Measurements from ENCODE around the gene C20orf144. TPM values are rescaled to one million over a fixed set of nuclear protein-coding genes. Genes with fewer than 3 reads are reported as not detected.

The C20orf144 gene
- total and polyA plus RNA-seq, 9 of the 15 experiments (the other 6 are each of a cell fraction or from before 2014, with no cell fraction given): 0.04 to 0.23 (median 0.11) TPM; not detected in 2

DNA sequence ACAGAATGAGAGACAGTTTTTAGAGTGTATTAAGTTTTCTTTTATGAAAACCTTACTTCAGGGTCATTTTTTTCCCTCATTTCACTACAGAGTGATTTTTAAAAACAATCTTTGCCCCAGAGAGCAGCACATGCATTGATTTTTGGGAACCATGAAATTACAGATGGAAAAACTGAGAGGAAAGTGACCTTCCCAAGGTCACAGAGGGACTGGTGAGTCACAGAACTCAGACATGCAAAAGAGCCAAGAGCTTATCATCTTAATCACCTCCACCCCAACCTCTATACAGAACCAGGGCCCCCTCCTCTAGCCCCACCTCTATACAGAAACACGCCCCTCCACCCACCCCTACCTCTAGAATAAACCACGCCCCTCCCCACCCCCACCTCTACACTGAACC, 47.3 kb downstream of the C20orf144 start:
- DNase-seq (ENCODE audit: extremely low read depth in 1 of 4, low spot score in 3 of 4): peak; percentile 88 to 94 (median 88)
- 0% methylated on average over 1 of the region's 2 CpGs for WGBS (ENCODE audit: insufficient coverage, low coverage, missing lambda C conversion rate)
- H3K4me1 ChIP-seq (replicated peaks in 1 of 2; ENCODE audit: control insufficient read depth in 2 of 2, insufficient read depth in 2 of 2, low read length in 2 of 2): peaks cover 19 to 27% of the 10 kb centered on the region in 2 experiments
- H3K79me2 ChIP-seq (ENCODE audit: control insufficient read depth, insufficient read depth, low read length): no peaks in the 10 kb centered on the region
- peaks cover 31% of the 10 kb centered on the region; the same call in 2 of the 3 replicates for H3K36me3 ChIP-seq (ENCODE audit: control insufficient read depth, insufficient read depth, low read length)
- H3K9ac ChIP-seq (ENCODE audit: insufficient read depth in 1 of 2, low read depth in 2 of 2, low read length in 2 of 2): peak overlapping the region in 1 of 2 experiments; percentile 72; a peak in 2 of 4 replicates
- no peaks in the 10 kb centered on the region for H3K9me1 ChIP-seq (ENCODE audit: control insufficient read depth, insufficient read depth, low read length)
- peak overlapping the region; percentile 57 for H2AFZ ChIP-seq (ENCODE audit: low read depth, low read length)
- H3K27me3 ChIP-seq (ENCODE audit: control insufficient read depth in 2 of 2, insufficient read depth in 2 of 2, low read length in 2 of 2): no peaks in the 10 kb centered on the region
- ChIA-PET POLR2A (interaction anchor here (0.7 to 1.0 kb wide), 2 partner anchors 11 to 24 kb away, joined by 3 read pairs; partner anchors contain the start of gene PXMP4), CTCF (ENCODE audit: low intra/inter-chr PET ratio) (no interaction called here)
- intact Hi-C loops (cut with micrococcal nuclease): loop anchor here (1.0 kb wide), 1 partner anchor 19 kb away; no protein-coding TSS in a partner anchor
- BruUV-seq (replicated peaks): no TSS peak
- H3K4me2 ChIP-seq (ENCODE audit: insufficient read depth, low read length): peak overlapping the region; percentile 48
- ATAC-seq: peak; percentile 84
- H4K20me1 ChIP-seq (replicated peaks; ENCODE audit: control insufficient read depth, insufficient read depth, low read length): no peaks in the 10 kb centered on the region
- in situ Hi-C loops (cut with MboI): no loop called here
- peak overlapping the region; percentile 87 for H3K27ac ChIP-seq (ENCODE audit: extremely low read depth, low read depth, low read length)
- no peak for FAIRE-seq
- peak overlapping the region; percentile 25; the same call in 1 of the 2 replicates for H3K4me3 ChIP-seq
- H3K9me3 ChIP-seq (replicated peaks; ENCODE audit: control insufficient read depth, insufficient read depth, low read depth, low read length): no peaks in the 10 kb centered on the region
- TF ChIP-seq FOSL1 (tag; conservative IDR thresholded peaks at IDR 0.05) (peak; percentile 93), POLR2A (conservative IDR thresholded peaks at IDR 0.05) (0 out of 2 replicates have a peak, but pooled peaks have one; percentile 6), TCF7 (IDR thresholded peaks at IDR 0.05; ENCODE audit: borderline replicate concordance) (no peak), MAZ (CRISPR knock-in tag; conservative IDR thresholded peaks at IDR 0.05 in 1 of 2, IDR thresholded peaks at IDR 0.05 in 1 of 2) (peak in 1 of 2 experiments; percentile 34; a peak in 1 of 4 replicates), FOS (IDR thresholded peaks at IDR 0.05; ENCODE audit: extremely low read depth, insufficient read length) (peak; percentile 49), NELFE (IDR thresholded peaks at IDR 0.05; ENCODE audit: insufficient read depth, insufficient read length) (no peak), SAFB (IDR thresholded peaks at IDR 0.05; ENCODE audit: borderline replicate concordance, low read depth, low read length) (no peak), KDM1A (IDR thresholded peaks at IDR 0.05) (peak in 1 of 2 experiments; percentile 59; a peak in 2 of 4 replicates), NFATC3 (IDR thresholded peaks at IDR 0.05) (0 out of 2 replicates have a peak, but pooled peaks have one; percentile 54), JUND (IDR thresholded peaks at IDR 0.05; ENCODE audit: borderline replicate concordance, low read depth, low read length) (peak; percentile 91), JUND (tag; IDR thresholded peaks at IDR 0.05; ENCODE audit: borderline replicate concordance, low read depth, low read length) (peak; percentile 82; the same call in 2 of the 3 replicates), SMARCE1 (IDR thresholded peaks at IDR 0.05) (peak; percentile 74), NR2C2 (CRISPR knock-in tag; IDR thresholded peaks at IDR 0.05) (no peak), NR2C2 (tag; IDR thresholded peaks at IDR 0.05) (peak; percentile 26; the same call in 1 of the 2 replicates), ETS2 (tag; IDR thresholded peaks at IDR 0.05; ENCODE audit: borderline replicate concordance, poor library complexity, severe bottlenecking) (no peak), CEBPB (tag; IDR thresholded peaks at IDR 0.05) (no peak), USF2 (CRISPR knock-in tag; IDR thresholded peaks at IDR 0.05) (no peak), TAF1 (IDR thresholded peaks at IDR 0.05; ENCODE audit: control insufficient read depth, extremely low read depth, insufficient read depth, low read length, severe bottlenecking) (no peak)
- TF ChIP-seq, protein P1, sequence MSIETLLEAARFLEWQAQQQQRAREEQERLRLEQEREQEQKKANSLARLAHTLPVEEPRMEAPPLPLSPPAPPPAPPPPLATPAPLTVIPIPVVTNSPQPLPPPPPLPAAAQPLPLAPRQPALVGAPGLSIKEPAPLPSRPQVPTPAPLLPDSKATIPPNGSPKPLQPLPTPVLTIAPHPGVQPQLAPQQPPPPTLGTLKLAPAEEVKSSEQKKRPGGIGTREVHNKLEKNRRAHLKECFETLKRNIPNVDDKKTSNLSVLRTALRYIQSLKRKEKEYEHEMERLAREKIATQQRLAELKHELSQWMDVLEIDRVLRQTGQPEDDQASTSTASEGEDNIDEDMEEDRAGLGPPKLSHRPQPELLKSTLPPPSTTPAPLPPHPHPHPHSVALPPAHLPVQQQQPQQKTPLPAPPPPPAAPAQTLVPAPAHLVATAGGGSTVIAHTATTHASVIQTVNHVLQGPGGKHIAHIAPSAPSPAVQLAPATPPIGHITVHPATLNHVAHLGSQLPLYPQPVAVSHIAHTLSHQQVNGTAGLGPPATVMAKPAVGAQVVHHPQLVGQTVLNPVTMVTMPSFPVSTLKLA (conservative IDR thresholded peaks at IDR 0.05): peak in 1 of 2 experiments; percentile 22; a peak in 1 of 4 replicates

Measured in K562 (cell line).